Stimulated activated CD4-positive, alpha-beta T cell treated with anti-CD3 and anti-CD28 coated beads, Interleukin-4, amount 100 ng/mL, for 48 hours (primary cell): Measurements from ENCODE around the gene HTR3E.
"Not testable (repeated sequence)": the region's sequence is repeated elsewhere in the genome, so short reads cannot be mapped to it uniquely, and the experiment has no call there.

ENCODE experiments used
- DNase-seq, 2 donors: peaks; one replicate each; pipeline ENCODE4 v3.0.0-alpha.2; 2020; ENCODE audit warnings: low read depth in 2 of 2

The HTR3E gene

GRCh38 chr3:184116017-184116416 lies 19.2 kb downstream of the HTR3E start:
- DNase-seq: no peak

GRCh38 chr3:184117636-184118035 lies 20.8 kb downstream of the HTR3E start:
- no peak for DNase-seq

- not testable (repeated sequence) for DNase-seq
Observed at GRCh38 chr3:184121031-184121430, 24.2 kb downstream of the HTR3E start.

- no peak for DNase-seq
Observed at GRCh38 chr3:184126006-184126405, 29.1 kb downstream of the HTR3E start.

GRCh38 chr3:184129012-184129411 lies 32.1 kb downstream of the HTR3E start:
- no peak for DNase-seq

- DNase-seq: no peak
Observed at GRCh38 chr3:184132945-184133344, 36.1 kb downstream of the HTR3E start.

GRCh38 chr3:184133840-184134745 lies 37.2 kb downstream of the HTR3E start:
- peak; percentile 54 to 56 for DNase-seq

- no peak for DNase-seq
Observed at GRCh38 chr3:184134746-184135148, 37.9 kb downstream of the HTR3E start.

GRCh38 chr3:184135149-184135910 lies 38.5 kb downstream of the HTR3E start, which contains the start of gene EIF2B5:
Gene EIF2B5, plus strand, starts transcription at chr3:184135358. Its CDS starts 28 bp downstream, at chr3:184135386.
- DNase-seq: peak; percentile 77 to 86

- no peak for DNase-seq
Observed at GRCh38 chr3:184135911-184136260, 39.0 kb downstream of the HTR3E start.

GRCh38 chr3:184140436-184140835 lies 43.6 kb downstream of the HTR3E start:
- no peak for DNase-seq

- DNase-seq: no peak
Observed at GRCh38 chr3:184142199-184142598, 45.3 kb downstream of the HTR3E start.

- DNase-seq: no peak
Observed at GRCh38 chr3:184143327-184143726, 46.5 kb downstream of the HTR3E start.

GRCh38 chr3:184144505-184144904 lies 47.6 kb downstream of the HTR3E start:
- no peak for DNase-seq

GRCh38 chr3:184145111-184145524 lies 48.3 kb downstream of the HTR3E start:
- no peak for DNase-seq

GRCh38 chr3:184145751-184146270 lies 48.9 kb downstream of the HTR3E start:
- no peak for DNase-seq

- no peak for DNase-seq
Observed at GRCh38 chr3:184148076-184148475, 51.2 kb downstream of the HTR3E start.

- no peak for DNase-seq
Observed at GRCh38 chr3:184149123-184149522, 52.3 kb downstream of the HTR3E start.

GRCh38 chr3:184149770-184150169 lies 52.9 kb downstream of the HTR3E start:
- not testable (repeated sequence) for DNase-seq

- DNase-seq: no peak
Observed at GRCh38 chr3:184154885-184155643, 58.2 kb downstream of the HTR3E start, which contains the start of gene DVL3. Gene DVL3, plus strand, starts transcription at chr3:184155377. Its CDS starts 259 bp downstream, at chr3:184155636.

GRCh38 chr3:184155644-184156521 lies 59.0 kb downstream of the HTR3E start:
- peak; percentile 46 to 47 for DNase-seq
